ENCODE results near the gene SLC12A4. TPM values are rescaled to one million over a fixed set of nuclear protein-coding genes. Genes with fewer than 3 reads are reported as not detected.
"Not testable (repeated sequence)": the region's sequence is repeated elsewhere in the genome, so short reads cannot be mapped to it uniquely, and the experiment has no call there.

SLC12A4 gene
- total RNA-seq, 4 donors from 2014 or later, result 65.8 to 142 (median 81.3) TPM

GRCh38 chr16:67977469-67978227 lies 9.2 kb upstream of the SLC12A4 start:
- Histone ChIP-seq H3K4me3 (no peak overlapping the region), H3K4me1 (peaks cover 0 to 5% (median 0%) of the 10 kb centered on the region in 4 donors), H3K36me3 (no peaks in the 10 kb centered on the region), H3K27ac (replicated peaks in 1 of 4) (no peak overlapping the region), H3K27me3 (peaks cover 0 to 25% (median 4%) of the 10 kb centered on the region in 4 donors), H3K9me3 (no peaks in the 10 kb centered on the region)
- TF ChIP-seq POLR2A (IDR thresholded peaks at IDR 0.05; ENCODE audit: low read depth) (no peak), POLR2AphosphoS5 (IDR thresholded peaks at IDR 0.05) (no peak), EP300 (IDR thresholded peaks at IDR 0.05) (no peak), CTCF (IDR thresholded peaks at IDR 0.05) (no peak)
- no peak for DNase-seq (ENCODE audit: extremely low spot score)
- intact Hi-C loops (cut with DNase I), result no loop called here
- 83% methylated on average over 8 of the region's 9 CpGs for WGBS

GRCh38 chr16:67977005-67977404 lies 8.6 kb upstream of the SLC12A4 start:
- H3K27ac ChIP-seq (replicated peaks in 1 of 4), result no peak overlapping the region
- 80% methylated on average over 3 of the region's 5 CpGs for WGBS
- no peak for TF ChIP-seq POLR2AphosphoS5 (IDR thresholded peaks at IDR 0.05)
- no peak for TF ChIP-seq POLR2A (IDR thresholded peaks at IDR 0.05; ENCODE audit: low read depth)
- TF ChIP-seq EP300 (IDR thresholded peaks at IDR 0.05), result no peak
- TF ChIP-seq CTCF (IDR thresholded peaks at IDR 0.05), result no peak
- H3K27me3 ChIP-seq, result peaks cover 0 to 21% (median 4%) of the 10 kb centered on the region in 4 donors
- no peaks in the 10 kb centered on the region for H3K9me3 ChIP-seq
- no peaks in the 10 kb centered on the region for H3K36me3 ChIP-seq
- DNase-seq (ENCODE audit: extremely low spot score), result no peak
- H3K4me1 ChIP-seq, result peaks cover 0 to 5% (median 0%) of the 10 kb centered on the region in 4 donors
- no peak overlapping the region for H3K4me3 ChIP-seq
- intact Hi-C loops (cut with DNase I), result no loop called here

GRCh38 chr16:67976205-67976604 lies 7.8 kb upstream of the SLC12A4 start:
- WGBS, result 100% methylated on average over 1 of the region's 2 CpGs
- no peak overlapping the region for H3K27ac ChIP-seq (replicated peaks in 1 of 4)
- intact Hi-C loops (cut with DNase I), result no loop called here
- no peaks in the 10 kb centered on the region for H3K9me3 ChIP-seq
- H3K4me1 ChIP-seq, result peaks cover 0 to 5% (median 0%) of the 10 kb centered on the region in 4 donors
- peaks cover 0 to 19% (median 4%) of the 10 kb centered on the region in 4 donors for H3K27me3 ChIP-seq
- no peak overlapping the region for H3K4me3 ChIP-seq
- TF ChIP-seq EP300 (IDR thresholded peaks at IDR 0.05) (no peak), POLR2AphosphoS5 (IDR thresholded peaks at IDR 0.05) (no peak), CTCF (IDR thresholded peaks at IDR 0.05) (no peak), POLR2A (IDR thresholded peaks at IDR 0.05; ENCODE audit: low read depth) (no peak)
- no peaks in the 10 kb centered on the region for H3K36me3 ChIP-seq
- no peak for DNase-seq (ENCODE audit: extremely low spot score)

GRCh38 chr16:67975321-67976105 lies 7.1 kb upstream of the SLC12A4 start:
- H3K27ac ChIP-seq (replicated peaks in 1 of 4), result no peak overlapping the region
- WGBS, result 88% methylated on average over 12 of the region's 14 CpGs

GRCh38 chr16:67972285-67972684 lies 3.8 kb upstream of the SLC12A4 start:
- H3K36me3 ChIP-seq; H3K9me3 ChIP-seq; H3K27me3 ChIP-seq; intact Hi-C loops (cut with DNase I); DNase-seq (ENCODE audit: extremely low spot score); H3K27ac ChIP-seq (replicated peaks in 1 of 4); H3K4me3 ChIP-seq: not testable (repeated sequence)
- H3K4me1 ChIP-seq, result peaks cover 0 to 17% (median 12%) of the 10 kb centered on the region in 4 donors
- 93% methylated on average over 7 of the region's 7 CpGs for WGBS

More at GRCh38 chr16:67975321-67976105, 7.1 kb upstream of the SLC12A4 start:
- H3K9me3 ChIP-seq, result no peaks in the 10 kb centered on the region
- no peak for DNase-seq (ENCODE audit: extremely low spot score)
- intact Hi-C loops (cut with DNase I), result no loop called here
- no peaks in the 10 kb centered on the region for H3K36me3 ChIP-seq
- peaks cover 0 to 14% (median 3%) of the 10 kb centered on the region in 4 donors for H3K27me3 ChIP-seq
- H3K4me3 ChIP-seq, result no peak overlapping the region
- peaks cover 0 to 5% (median 0%) of the 10 kb centered on the region in 4 donors for H3K4me1 ChIP-seq
- TF ChIP-seq POLR2A (IDR thresholded peaks at IDR 0.05; ENCODE audit: low read depth) (no peak), CTCF (IDR thresholded peaks at IDR 0.05) (no peak), POLR2AphosphoS5 (IDR thresholded peaks at IDR 0.05) (no peak), EP300 (IDR thresholded peaks at IDR 0.05) (no peak)
